ENCODE data around the gene CXCR3. TPM values are rescaled to one million over a fixed set of nuclear protein-coding genes. Genes with fewer than 3 reads are reported as not detected.

CXCR3 gene
- polyA plus RNA-seq, 4 donors: 0.84 to 7.6 (median 4.2) TPM

DNA sequence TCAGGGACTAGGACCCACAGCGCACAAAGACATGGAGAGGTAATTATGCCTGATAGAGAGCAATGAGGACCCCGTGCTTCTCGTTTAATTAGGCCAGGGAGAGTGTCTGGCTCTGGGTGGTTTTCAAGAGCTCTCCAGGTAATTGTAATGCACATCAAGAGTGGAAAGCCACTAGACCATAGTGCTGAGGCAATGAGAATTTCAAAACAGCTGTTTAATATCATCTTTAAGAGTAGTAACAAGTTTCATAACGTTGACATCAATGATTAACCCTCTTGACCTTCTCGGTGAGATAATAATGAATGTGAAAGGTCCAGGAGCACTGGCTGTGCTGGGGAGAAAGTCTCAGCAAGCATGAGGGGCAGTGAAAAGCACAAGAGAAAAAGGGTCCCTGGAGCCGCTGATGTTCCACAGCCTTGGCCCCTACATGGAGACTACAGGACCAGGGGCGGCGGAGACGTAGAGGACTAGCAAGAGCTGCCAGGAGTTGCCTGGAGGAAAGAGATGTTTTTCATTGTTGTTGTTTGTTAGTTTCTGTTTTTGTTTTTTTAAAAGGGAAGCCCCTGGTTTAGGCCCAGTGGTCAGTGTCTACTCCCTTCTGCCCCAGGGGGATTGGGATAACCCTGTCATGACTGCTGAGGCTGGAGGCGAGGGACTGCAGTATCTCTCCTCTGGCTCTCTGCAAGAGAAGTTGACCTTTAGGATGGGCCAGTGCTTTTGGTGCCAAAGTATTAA, 14.8 kb upstream of the CXCR3 start:
- H3K36me3 ChIP-seq (ENCODE audit: control insufficient read depth in 3 of 3, insufficient read depth in 2 of 3, low read depth in 1 of 3, low read length in 3 of 3): no peaks in the 10 kb centered on the region
- H3K4me1 ChIP-seq (ENCODE audit: control insufficient read depth in 3 of 3, insufficient read depth in 2 of 3, low read depth in 1 of 3, low read length in 2 of 3): peaks cover 0 to 33% (median 0%) of the 10 kb centered on the region in 3 donors
- 70 to 76% (median 75%) methylated on average over 10 of the region's 10 CpGs for WGBS, 3 donors
- peak overlapping the region in 1 of 3 donors; percentile 68 for H3K27ac ChIP-seq (ENCODE audit: low read depth in 1 of 3, low read length in 2 of 3)
- FAIRE-seq: no peak
- peak; percentile 58 to 67 for DNase-seq
- no peak overlapping the region for H3K4me3 ChIP-seq (ENCODE audit: low read depth in 1 of 3, low read length in 3 of 3)
- H3K27me3 ChIP-seq (ENCODE audit: control insufficient read depth in 3 of 3, insufficient read depth in 3 of 3, low read length in 3 of 3): no peaks in the 10 kb centered on the region
- H3K9me3 ChIP-seq (ENCODE audit: control insufficient read depth in 2 of 2, insufficient read depth in 1 of 2, low read depth in 1 of 2, low read length in 1 of 2): no peaks in the 10 kb centered on the region

DNA sequence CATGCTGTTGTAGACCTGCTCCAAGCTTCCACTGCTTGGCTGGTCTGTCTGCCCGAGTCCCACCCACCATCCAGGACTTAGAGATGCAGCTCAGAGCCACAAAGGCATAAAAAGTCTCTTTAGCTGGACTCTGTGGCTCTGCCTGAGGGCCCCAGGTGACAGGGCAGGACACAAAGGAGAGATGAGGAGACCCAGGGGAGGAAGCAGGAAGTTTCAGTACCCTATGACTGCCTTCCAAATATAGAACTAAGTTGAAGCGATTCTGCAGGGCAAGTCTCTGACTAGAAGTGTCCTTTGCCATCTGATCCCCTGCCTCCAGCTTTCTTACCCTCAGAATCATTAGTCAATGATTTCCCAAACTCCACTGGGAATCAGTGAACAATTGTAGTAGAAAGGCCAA, 11.2 kb upstream of the CXCR3 start:
- DNase-seq: no peak
- no peak for FAIRE-seq
- Histone ChIP-seq H3K9me3 (ENCODE audit: control insufficient read depth in 2 of 2, insufficient read depth in 1 of 2, low read depth in 1 of 2, low read length in 1 of 2) (no peaks in the 10 kb centered on the region), H3K27me3 (ENCODE audit: control insufficient read depth in 3 of 3, insufficient read depth in 3 of 3, low read length in 3 of 3) (no peaks in the 10 kb centered on the region), H3K27ac (ENCODE audit: low read depth in 1 of 3, low read length in 2 of 3) (peak overlapping the region in 1 of 3 donors; percentile 22), H3K4me3 (ENCODE audit: low read depth in 1 of 3, low read length in 3 of 3) (no peak overlapping the region), H3K36me3 (ENCODE audit: control insufficient read depth in 3 of 3, insufficient read depth in 2 of 3, low read depth in 1 of 3, low read length in 3 of 3) (no peaks in the 10 kb centered on the region), H3K4me1 (ENCODE audit: control insufficient read depth in 3 of 3, insufficient read depth in 2 of 3, low read depth in 1 of 3, low read length in 2 of 3) (peaks cover 0 to 54% (median 0%) of the 10 kb centered on the region in 3 donors)
- 70 to 96% (median 77%) methylated on average over 2 of the region's 2 CpGs for WGBS, 3 donors

DNA sequence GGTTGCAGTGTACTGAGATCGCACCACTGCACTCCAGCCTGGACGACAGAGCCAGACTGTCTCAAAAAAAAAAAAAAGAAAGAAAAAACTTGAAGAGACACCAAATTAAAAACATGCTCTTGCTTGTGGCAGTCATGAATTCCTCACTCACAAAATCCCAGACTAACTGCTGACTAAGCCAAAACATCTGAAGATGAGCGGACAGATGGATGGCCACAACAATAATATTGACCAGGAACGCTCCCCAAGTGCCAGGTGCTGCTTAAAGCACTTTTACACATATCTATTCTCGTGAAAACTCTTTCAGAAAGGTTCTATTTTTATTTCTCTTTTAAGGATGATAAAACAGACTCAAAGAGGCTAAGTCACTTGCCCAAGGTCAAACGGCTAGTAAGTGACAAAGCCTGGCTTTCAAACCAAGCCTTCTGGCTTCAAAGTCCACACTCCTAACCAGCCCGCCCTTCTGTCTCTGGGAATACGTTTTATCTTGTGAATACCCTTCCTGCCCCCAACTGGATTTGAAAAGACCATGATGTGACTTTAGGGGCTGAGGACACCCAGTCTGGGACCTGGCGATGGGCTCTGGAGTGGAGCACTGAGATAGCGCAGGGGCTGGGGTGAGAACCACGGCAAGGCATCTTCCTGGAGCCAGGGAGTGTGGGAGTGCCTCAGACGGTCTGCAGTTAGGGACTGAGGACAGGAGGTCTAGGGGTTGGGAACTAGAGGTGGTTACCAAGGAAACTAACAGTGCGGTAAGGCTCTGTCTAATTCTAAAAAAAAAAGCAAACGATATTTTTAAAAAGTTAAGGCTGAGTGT, 9.5 kb upstream of the CXCR3 start:
- Histone ChIP-seq H3K36me3 (ENCODE audit: control insufficient read depth in 3 of 3, insufficient read depth in 2 of 3, low read depth in 1 of 3, low read length in 3 of 3) (no peaks in the 10 kb centered on the region), H3K27me3 (ENCODE audit: control insufficient read depth in 3 of 3, insufficient read depth in 3 of 3, low read length in 3 of 3) (no peaks in the 10 kb centered on the region), H3K4me1 (ENCODE audit: control insufficient read depth in 3 of 3, insufficient read depth in 2 of 3, low read depth in 1 of 3, low read length in 2 of 3) (peaks cover 2 to 61% (median 11%) of the 10 kb centered on the region in 3 donors), H3K9me3 (ENCODE audit: control insufficient read depth in 2 of 2, insufficient read depth in 1 of 2, low read depth in 1 of 2, low read length in 1 of 2) (no peaks in the 10 kb centered on the region), H3K27ac (ENCODE audit: low read depth in 1 of 3, low read length in 2 of 3) (peak overlapping the region in 2 of 3 donors; percentile 15 to 68), H3K4me3 (ENCODE audit: low read depth in 1 of 3, low read length in 3 of 3) (no peak overlapping the region)
- no peak for FAIRE-seq
- 64 to 74% (median 74%) methylated on average over 14 of the region's 14 CpGs for WGBS, 3 donors
- peak in 1 of 2 donors; percentile 59 for DNase-seq

DNA sequence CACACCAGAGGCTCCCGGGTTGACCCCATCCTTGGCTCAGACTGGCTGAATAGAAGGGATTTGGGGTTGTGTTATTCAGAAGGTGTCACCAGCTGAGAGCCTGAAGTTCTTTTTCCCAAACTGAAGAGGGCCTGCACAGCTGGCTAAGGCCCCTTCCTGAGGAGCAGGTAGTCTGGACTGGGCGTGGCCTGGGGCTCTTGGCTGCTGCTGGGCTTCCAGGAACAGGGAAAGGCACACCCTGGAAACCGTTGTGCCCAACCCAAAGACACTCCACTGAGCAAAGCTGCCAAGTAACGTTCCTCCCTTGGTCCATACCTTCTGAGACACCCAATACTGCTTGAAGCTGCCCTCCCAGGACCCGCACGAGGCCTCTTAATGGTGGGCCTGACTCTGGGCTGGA, 8.3 kb upstream of the CXCR3 start:
- no peaks in the 10 kb centered on the region for H3K27me3 ChIP-seq (ENCODE audit: control insufficient read depth in 3 of 3, insufficient read depth in 3 of 3, low read length in 3 of 3)
- no peaks in the 10 kb centered on the region for H3K36me3 ChIP-seq (ENCODE audit: control insufficient read depth in 3 of 3, insufficient read depth in 2 of 3, low read depth in 1 of 3, low read length in 3 of 3)
- H3K4me1 ChIP-seq (ENCODE audit: control insufficient read depth in 3 of 3, insufficient read depth in 2 of 3, low read depth in 1 of 3, low read length in 2 of 3): peaks cover 2 to 64% (median 11%) of the 10 kb centered on the region in 3 donors
- peak overlapping the region; percentile 39 to 68 (median 55) for H3K27ac ChIP-seq (ENCODE audit: low read depth in 1 of 3, low read length in 2 of 3)
- peak in 1 of 2 donors; percentile 79 for DNase-seq
- no peak for FAIRE-seq
- no peaks in the 10 kb centered on the region for H3K9me3 ChIP-seq (ENCODE audit: control insufficient read depth in 2 of 2, insufficient read depth in 1 of 2, low read depth in 1 of 2, low read length in 1 of 2)
- H3K4me3 ChIP-seq (ENCODE audit: low read depth in 1 of 3, low read length in 3 of 3): no peak overlapping the region
- 7 to 57% (median 49%) methylated on average over 5 to 6 of the region's 6 CpGs for WGBS, 3 donors

DNA sequence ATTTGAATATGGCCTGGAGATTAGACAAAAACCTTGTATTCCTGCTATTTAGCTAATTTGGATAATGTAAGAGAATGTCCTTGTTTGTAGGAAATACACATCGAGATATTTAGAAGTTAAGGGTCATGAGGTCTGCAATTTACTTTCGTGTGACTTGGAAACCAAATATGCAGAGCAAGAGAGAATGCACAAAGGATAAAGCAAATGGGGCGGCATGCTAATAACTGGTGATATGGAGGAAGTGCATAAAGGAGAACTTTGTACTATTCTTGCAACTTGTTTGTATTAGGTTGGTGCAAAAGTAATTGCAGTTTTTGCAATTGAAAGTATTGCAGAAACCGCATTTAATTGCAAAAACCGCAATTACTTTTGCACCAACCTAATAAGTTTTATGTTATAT, 7.2 kb upstream of the CXCR3 start:
- no peaks in the 10 kb centered on the region for H3K36me3 ChIP-seq (ENCODE audit: control insufficient read depth in 3 of 3, insufficient read depth in 2 of 3, low read depth in 1 of 3, low read length in 3 of 3)
- peaks cover 0 to 3% of the 10 kb centered on the region in 2 donors for H3K9me3 ChIP-seq (ENCODE audit: control insufficient read depth in 2 of 2, insufficient read depth in 1 of 2, low read depth in 1 of 2, low read length in 1 of 2)
- H3K4me3 ChIP-seq (ENCODE audit: low read depth in 1 of 3, low read length in 3 of 3): no peak overlapping the region
- H3K4me1 ChIP-seq (ENCODE audit: control insufficient read depth in 3 of 3, insufficient read depth in 2 of 3, low read depth in 1 of 3, low read length in 2 of 3): peaks cover 2 to 66% (median 11%) of the 10 kb centered on the region in 3 donors
- peak overlapping the region in 2 of 3 donors; percentile 6 to 63 for H3K27ac ChIP-seq (ENCODE audit: low read depth in 1 of 3, low read length in 2 of 3)
- 30 to 68% (median 61%) methylated on average over 5 of the region's 5 CpGs for WGBS, 3 donors
- DNase-seq (peak; percentile 46 to 61), FAIRE-seq (no peak)
- H3K27me3 ChIP-seq (ENCODE audit: control insufficient read depth in 3 of 3, insufficient read depth in 3 of 3, low read length in 3 of 3): no peaks in the 10 kb centered on the region

DNA sequence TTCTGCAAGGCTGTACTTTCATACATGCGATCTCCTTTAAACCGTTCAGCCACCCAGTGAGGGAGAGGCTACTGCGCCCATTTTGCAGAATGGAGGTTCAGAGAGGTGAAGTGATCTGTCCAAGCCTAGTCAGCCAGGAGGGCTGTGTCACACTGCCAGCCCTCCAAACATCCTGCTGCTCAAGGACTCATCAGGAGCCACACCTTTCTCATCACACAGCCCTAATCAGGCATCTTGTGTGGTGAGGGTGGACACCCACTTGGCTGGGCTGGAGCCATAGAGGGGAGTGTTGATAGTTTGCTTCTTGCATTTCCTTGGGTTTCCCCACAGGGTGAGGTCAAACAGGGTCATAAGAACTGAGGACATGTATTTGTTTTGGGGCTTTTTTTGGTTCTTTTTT, 5.4 kb upstream of the CXCR3 start:
- no peaks in the 10 kb centered on the region for H3K27me3 ChIP-seq (ENCODE audit: control insufficient read depth in 3 of 3, insufficient read depth in 3 of 3, low read length in 3 of 3)
- FAIRE-seq (no peak), DNase-seq (peak in 1 of 2 donors; percentile 42)
- peaks cover 2 to 57% (median 11%) of the 10 kb centered on the region in 3 donors for H3K4me1 ChIP-seq (ENCODE audit: control insufficient read depth in 3 of 3, insufficient read depth in 2 of 3, low read depth in 1 of 3, low read length in 2 of 3)
- H3K9me3 ChIP-seq (ENCODE audit: control insufficient read depth in 2 of 2, insufficient read depth in 1 of 2, low read depth in 1 of 2, low read length in 1 of 2): peaks cover 0 to 3% of the 10 kb centered on the region in 2 donors
- H3K27ac ChIP-seq (ENCODE audit: low read depth in 1 of 3, low read length in 2 of 3): peak overlapping the region; percentile 93 to 95 (median 93)
- 70 to 75% (median 72%) methylated on average over 3 of the region's 3 CpGs for WGBS, 3 donors
- H3K36me3 ChIP-seq (ENCODE audit: control insufficient read depth in 3 of 3, insufficient read depth in 2 of 3, low read depth in 1 of 3, low read length in 3 of 3): no peaks in the 10 kb centered on the region
- no peak overlapping the region for H3K4me3 ChIP-seq (ENCODE audit: low read depth in 1 of 3, low read length in 3 of 3)

DNA sequence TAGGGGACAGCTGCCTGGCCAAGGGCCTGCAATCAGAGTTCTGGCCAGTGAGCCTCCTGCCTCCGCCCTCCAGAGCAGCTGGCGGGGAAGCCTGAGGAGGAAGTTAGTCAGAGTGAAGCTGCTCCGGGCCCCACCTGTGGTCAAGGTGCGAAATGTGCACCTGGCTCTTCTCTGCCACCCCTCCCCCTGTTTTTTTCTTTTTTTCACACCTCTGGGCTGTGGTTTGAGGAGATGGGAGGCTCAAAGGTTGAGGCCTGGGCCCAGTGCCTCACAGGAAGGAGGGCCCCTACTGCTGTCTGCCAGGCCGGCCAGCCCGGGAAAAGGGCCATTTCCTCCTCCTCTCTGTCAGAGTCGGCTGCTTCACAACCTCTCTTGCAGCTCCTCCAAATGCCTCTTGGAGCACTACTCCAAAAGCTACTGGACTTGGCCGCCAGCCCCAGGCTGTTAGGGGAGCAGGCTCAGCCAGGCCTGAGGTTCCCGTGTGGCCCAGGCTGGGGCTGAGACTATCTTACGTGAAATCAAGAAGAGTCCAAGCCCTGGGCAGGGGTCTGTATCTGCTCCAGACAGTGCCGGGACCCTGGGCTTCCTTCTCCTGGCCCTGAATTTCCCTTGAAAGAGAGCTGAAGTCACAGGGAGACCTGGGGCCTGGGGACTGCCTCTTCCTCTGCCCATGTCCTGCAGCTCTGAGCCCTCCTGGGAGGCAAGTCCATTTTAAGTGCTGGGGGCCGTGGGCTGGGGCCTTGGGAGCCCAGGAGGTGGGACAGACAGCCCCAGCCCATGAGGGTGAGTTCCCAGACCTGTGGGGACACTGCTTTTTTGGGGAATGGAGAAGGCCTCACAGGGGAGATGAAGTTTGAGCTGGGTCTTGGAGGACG, 4.5 kb upstream of the CXCR3 start:
- WGBS, 3 donors: 7 to 15% (median 13%) methylated on average over 10 to 13 of the region's 13 CpGs
- peaks cover 2 to 60% (median 11%) of the 10 kb centered on the region in 3 donors for H3K4me1 ChIP-seq (ENCODE audit: control insufficient read depth in 3 of 3, insufficient read depth in 2 of 3, low read depth in 1 of 3, low read length in 2 of 3)

More for the DNA sequence above, 4.5 kb upstream of the CXCR3 start:
- H3K4me3 ChIP-seq (ENCODE audit: low read depth in 1 of 3, low read length in 3 of 3): no peak overlapping the region
- H3K27ac ChIP-seq (ENCODE audit: low read depth in 1 of 3, low read length in 2 of 3): peak overlapping the region; percentile 93 to 95 (median 93)
- no peaks in the 10 kb centered on the region for H3K36me3 ChIP-seq (ENCODE audit: control insufficient read depth in 3 of 3, insufficient read depth in 2 of 3, low read depth in 1 of 3, low read length in 3 of 3)
- peaks cover 0 to 3% of the 10 kb centered on the region in 2 donors for H3K9me3 ChIP-seq (ENCODE audit: control insufficient read depth in 2 of 2, insufficient read depth in 1 of 2, low read depth in 1 of 2, low read length in 1 of 2)
- no peaks in the 10 kb centered on the region for H3K27me3 ChIP-seq (ENCODE audit: control insufficient read depth in 3 of 3, insufficient read depth in 3 of 3, low read length in 3 of 3)
- FAIRE-seq (no peak), DNase-seq (peak; percentile 89 to 93)

Measured in small intestine (tissue), 7 donors.